GM10266 (cell line): Measurements from ENCODE around the gene HLA-DQB2.
"Not testable (repeated sequence)": the region's sequence is repeated elsewhere in the genome, so short reads cannot be mapped to it uniquely, and the experiment has no call there.

Experiments used
- DNase-seq: peaks from one replicate; pipeline ENCODE4 v3.0.0; 2012; ENCODE audit errors: extremely low spot score
- TF ChIP-seq, protein P1 (sequence below): IDR thresholded peaks from 2 replicates; pipeline ENCODE4 v1.5.1; 2012; ENCODE audit warnings: mild to moderate bottlenecking, low read depth; ENCODE audit not compliant: control insufficient read depth, insufficient read depth; ENCODE audit errors: missing control alignments

Gene HLA-DQB2

DNA sequence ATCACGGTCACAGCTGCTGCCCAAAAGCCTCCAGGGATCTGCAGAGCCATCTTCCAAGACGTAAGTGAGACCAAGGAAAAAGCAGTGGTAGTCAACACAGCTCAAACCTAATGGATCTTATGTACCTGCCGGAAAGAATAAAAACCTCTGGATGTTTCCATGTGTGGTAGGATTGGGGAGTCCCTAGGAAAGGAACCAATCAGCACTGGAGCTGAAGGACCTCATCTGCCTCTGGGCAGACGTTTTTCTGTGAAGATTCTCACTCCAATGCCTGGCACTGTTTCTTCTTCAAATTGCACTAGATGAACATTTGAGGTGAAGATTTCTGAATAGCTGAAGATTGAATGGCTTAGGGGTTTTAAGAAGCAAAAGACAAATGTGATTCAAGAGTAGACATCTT lies at the start of gene HLA-DQB2:
Gene HLA-DQB2 (minus strand): TSS at position 112 of the 400 bp plus-strand sequence. CDS start 62 bp downstream, at position 50.
- TF ChIP-seq, protein P1, sequence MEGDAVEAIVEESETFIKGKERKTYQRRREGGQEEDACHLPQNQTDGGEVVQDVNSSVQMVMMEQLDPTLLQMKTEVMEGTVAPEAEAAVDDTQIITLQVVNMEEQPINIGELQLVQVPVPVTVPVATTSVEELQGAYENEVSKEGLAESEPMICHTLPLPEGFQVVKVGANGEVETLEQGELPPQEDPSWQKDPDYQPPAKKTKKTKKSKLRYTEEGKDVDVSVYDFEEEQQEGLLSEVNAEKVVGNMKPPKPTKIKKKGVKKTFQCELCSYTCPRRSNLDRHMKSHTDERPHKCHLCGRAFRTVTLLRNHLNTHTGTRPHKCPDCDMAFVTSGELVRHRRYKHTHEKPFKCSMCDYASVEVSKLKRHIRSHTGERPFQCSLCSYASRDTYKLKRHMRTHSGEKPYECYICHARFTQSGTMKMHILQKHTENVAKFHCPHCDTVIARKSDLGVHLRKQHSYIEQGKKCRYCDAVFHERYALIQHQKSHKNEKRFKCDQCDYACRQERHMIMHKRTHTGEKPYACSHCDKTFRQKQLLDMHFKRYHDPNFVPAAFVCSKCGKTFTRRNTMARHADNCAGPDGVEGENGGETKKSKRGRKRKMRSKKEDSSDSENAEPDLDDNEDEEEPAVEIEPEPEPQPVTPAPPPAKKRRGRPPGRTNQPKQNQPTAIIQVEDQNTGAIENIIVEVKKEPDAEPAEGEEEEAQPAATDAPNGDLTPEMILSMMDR: no peak
- peak; percentile 42 for DNase-seq

DNA sequence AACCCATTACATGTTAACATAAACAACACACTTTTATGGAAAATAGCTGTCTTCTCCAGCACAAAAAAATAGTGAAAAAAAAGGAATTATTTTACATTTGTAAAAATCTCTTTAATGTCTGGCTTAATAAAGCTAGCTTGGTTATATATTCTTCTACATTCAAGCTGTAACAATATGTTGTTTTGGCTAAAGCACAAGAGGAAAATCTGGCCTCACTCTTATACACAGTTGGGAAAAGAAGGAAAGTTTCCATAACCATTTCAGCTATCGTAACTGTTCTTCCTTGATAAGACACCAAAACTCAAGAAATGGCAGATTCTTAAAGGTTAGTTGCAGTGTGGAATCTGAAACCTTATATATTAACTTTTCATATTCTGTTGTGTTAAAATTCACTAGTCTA lies 45.8 kb upstream of the HLA-DQB2 start:
- TF ChIP-seq, protein P1: no peak
- DNase-seq: no peak

DNA sequence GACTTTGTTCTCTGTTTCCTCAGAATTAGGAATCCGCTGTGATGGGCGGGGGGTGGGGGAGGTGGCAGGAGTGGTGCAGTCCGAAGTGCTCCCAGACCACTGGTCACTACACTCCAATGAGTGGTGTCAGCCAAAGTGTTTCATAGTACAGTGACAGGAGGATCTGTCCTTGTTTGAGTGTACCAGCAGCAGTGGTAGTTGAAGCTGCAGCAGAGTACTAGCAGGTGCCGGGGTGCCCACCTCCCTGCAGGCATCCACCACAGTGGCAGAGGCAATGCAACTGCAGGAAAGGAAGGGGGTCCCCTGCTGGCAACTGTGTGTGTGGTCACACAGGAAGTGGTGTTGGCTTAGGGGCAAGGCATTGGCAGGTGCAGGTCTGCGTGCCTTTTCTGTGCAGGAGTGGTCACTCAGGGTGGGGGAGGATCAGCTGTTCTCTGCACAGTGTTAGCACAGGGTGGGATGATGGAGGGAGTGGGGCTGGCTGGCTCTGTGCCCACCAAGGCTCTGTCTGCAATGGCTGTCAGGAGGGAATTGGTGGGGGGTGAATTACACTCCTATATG lies 43.8 kb upstream of the HLA-DQB2 start:
- no peak for DNase-seq
- TF ChIP-seq, protein P1: no peak

DNA sequence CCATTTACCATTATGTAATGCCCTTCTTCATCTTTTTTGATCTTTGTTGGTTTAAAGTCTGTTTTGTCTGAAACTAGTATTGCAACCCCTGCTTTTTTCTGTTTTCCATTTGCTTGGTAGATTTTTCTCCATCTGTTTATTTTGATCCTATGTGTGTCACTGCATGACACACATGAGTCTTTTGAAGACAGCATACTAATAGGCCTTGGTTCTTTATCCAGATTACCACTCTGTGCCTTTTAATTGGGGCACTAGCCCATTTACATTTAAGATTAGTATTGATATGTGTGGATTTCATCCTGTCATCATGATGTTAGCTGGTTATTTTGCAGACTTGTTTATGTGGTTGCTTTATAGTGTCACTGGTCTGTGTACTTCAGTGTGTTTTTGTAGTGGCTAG lies 42.1 kb upstream of the HLA-DQB2 start:
- not testable (repeated sequence) for DNase-seq

DNA sequence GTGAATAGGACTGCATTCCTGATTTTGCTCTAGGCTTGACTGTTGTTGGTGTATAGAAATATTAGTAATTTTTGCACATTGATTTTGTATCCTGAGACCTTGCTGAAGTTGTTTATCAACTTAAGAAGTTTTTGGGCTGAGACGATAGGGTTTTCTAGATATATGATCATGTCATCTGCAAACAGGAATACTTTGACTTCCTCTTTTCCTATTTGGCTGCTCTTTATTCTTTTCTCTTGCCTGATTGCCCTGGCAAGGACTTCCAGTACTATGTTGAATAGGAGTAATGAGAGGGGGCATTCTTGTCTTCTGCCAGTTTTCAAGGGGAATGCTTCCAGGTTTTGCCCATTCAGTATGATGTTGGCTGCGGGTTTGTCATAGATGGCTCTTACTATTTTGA lies 40.1 kb upstream of the HLA-DQB2 start:
- TF ChIP-seq, protein P1: no peak
- DNase-seq: no peak

DNA sequence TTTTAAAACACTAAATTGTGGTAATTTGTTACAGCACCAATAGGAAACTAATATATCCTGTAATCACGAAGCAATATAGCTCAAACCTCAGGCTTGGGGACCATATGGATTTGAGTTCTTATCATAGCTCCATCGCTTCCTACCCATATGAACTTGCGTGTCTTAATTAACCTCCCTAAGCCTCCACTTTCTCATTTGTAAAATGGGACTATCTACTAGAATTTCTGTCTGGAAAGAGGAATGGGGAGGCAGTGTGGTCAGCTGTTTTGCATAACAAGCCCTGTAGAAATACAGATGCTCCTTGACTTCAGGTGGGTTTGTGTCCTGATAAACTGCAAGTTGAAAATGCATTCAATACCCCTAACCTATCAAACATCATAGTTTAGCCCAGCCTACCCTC lies 36.4 kb upstream of the HLA-DQB2 start:
- no peak for DNase-seq
- TF ChIP-seq, protein P1: no peak

DNA sequence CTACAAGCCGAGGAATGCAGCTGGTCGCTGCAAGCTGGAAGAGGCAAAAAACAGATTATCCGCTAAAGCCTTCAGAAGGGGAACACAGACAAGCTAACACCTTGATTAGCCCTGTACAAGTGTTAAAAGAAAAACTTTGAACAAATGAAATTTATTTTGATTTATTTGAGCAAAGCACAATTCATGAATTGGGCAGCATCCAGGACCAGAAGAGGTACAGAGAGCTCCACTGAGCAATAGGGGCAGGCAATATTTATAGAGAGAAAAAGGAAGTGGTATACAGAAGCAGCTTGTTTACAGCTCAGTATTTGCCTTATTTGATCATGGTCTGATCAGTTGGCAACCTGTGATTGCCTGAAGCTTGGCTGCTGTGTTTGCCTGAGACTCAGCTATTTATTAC lies 35.8 kb upstream of the HLA-DQB2 start:
- DNase-seq: no peak

More for the DNA sequence above, 35.8 kb upstream of the HLA-DQB2 start:
- TF ChIP-seq, protein P1: no peak
